K562 (cell line): ENCODE data around the gene CHD5. TPM values are rescaled to one million over a fixed set of nuclear protein-coding genes. Genes with fewer than 3 reads are reported as not detected.

Experiments
- BRD4 ChIP-seq: fragments of 200-600 bp; sonication (generic); IDR thresholded peaks from 2 replicates; pipeline ENCODE4 v1.6.1; 2017; ENCODE audit warnings: inconsistent platforms
- CBFA2T3 ChIP-seq: fragments of 450-650 bp; IDR thresholded peaks from 2 replicates; pipeline ENCODE4 v1.6.1; 2017
- GABPA ChIP-seq: fragments of 200-800 bp; sonication (Bioruptor generic); conservative IDR thresholded peaks from 2 replicates; pipeline ENCODE4 v1.6.1; 2016; ENCODE audit warnings: low read depth, missing genetic modification characterization, missing compliant biosample characterization
- KLF6 ChIP-seq: fragments of 250-450 bp; sonication (Bioruptor Pico); IDR thresholded peaks from 2 replicates; pipeline ENCODE4 v1.4.0; 2020; ENCODE audit warnings: mild to moderate bottlenecking, moderate library complexity, borderline replicate concordance
- MIER1 ChIP-seq: fragments of 450-650 bp; IDR thresholded peaks from 2 replicates; pipeline ENCODE4 v1.6.1; 2016; ENCODE audit warnings: antibody characterized with exemption, mild to moderate bottlenecking, low read depth
- PHTF2 ChIP-seq: fragments of 250-450 bp; sonication (Bioruptor Pico); IDR thresholded peaks from 2 replicates; pipeline ENCODE4 v1.5.0; 2021; ENCODE audit warnings: mild to moderate bottlenecking
- SMAD3 ChIP-seq: fragments of 450-650 bp; formaldehyde crosslinking; conservative IDR thresholded peaks from 2 replicates; pipeline ENCODE4 v1.4.0; 2020; ENCODE audit warnings: mild to moderate bottlenecking
- SMARCE1 ChIP-seq: fragments of 450-650 bp; IDR thresholded peaks from 2 replicates; pipeline ENCODE4 v1.7.1; 2016; ENCODE audit warnings: mild to moderate bottlenecking
- U2AF1 ChIP-seq: fragments of 200-400 bp; formaldehyde crosslinking; optimal IDR thresholded peaks from 2 replicates; pipeline ENCODE3; 2017; ENCODE audit warnings: mild to moderate bottlenecking, low read depth, low read length, moderate library complexity
- XRCC4 ChIP-seq: IDR thresholded peaks from one replicate; pipeline ENCODE4 v1.6.1; 2011; ENCODE audit not compliant: insufficient read depth, insufficient read length; ENCODE audit errors: extremely low read depth
- ZNF57 ChIP-seq: fragments of 450-650 bp; formaldehyde crosslinking; IDR thresholded peaks from 2 replicates; pipeline ENCODE4 v1.4.0; 2020; ENCODE audit warnings: mild to moderate bottlenecking, moderate library complexity
- ZNF668 ChIP-seq: fragments of 250-450 bp; sonication (Bioruptor Pico); IDR thresholded peaks from 2 replicates; pipeline ENCODE4 v1.8.0; 2022; ENCODE audit warnings: mild to moderate bottlenecking, inconsistent platforms
- polyA plus RNA-seq, 8 experiments: library from polyadenylated mRNA; depleted of rRNA in 4 of 8; stranded (reverse) in 5 of 8; unstranded in 3 of 8; fragments of >200 nt; fragmentation: Nextera tagmentation in 2 of 8; fragmentation: Illumina TruSeq in 1 of 8; extraction: Ambion mirVana in 2 of 8; extraction: Trizol in 1 of 8; gene quantifications; 2 replicates each; pipeline versions ENCODE4 v1.2.1 to v1.2.3, GENCODE V29; 2011 to 2014; ENCODE audit warnings: inconsistent platforms in 1 of 8, missing spikeins in 1 of 8
- total RNA-seq, 7 experiments: library from RNA; depleted of rRNA in 6 of 7; stranded (reverse); fragments of >200 nt in 6 of 7; fragmentation: Illumina TruSeq in 2 of 7; extraction: Trizol in 2 of 7; gene quantifications; 2 replicates each; pipeline versions ENCODE4 v1.2.1 to v1.2.3, GENCODE V29; 2011 to 2021; ENCODE audit warnings: low replicate concordance in 1 of 7
- TF ChIP-seq, protein P1 (sequence below): fragments of 450-650 bp; formaldehyde crosslinking; IDR thresholded peaks from 2 replicates; pipeline ENCODE4 v1.4.0; 2020; ENCODE audit warnings: mild to moderate bottlenecking, moderate library complexity
- TF ChIP-seq, protein P2 (sequence below): sonication (generic); formaldehyde crosslinking; IDR thresholded peaks from 2 replicates; pipeline ENCODE4 v1.8.0; 2022; ENCODE audit warnings: mild to moderate bottlenecking, missing genetic modification reagents
- TF ChIP-seq, protein P3 (sequence below): sonication (generic); formaldehyde crosslinking; IDR thresholded peaks from 2 replicates; pipeline ENCODE4 v1.8.1; 2023; ENCODE audit warnings: mild to moderate bottlenecking, missing genetic modification reagents
- TF ChIP-seq, protein P4 (sequence below): sonication (generic); formaldehyde crosslinking; IDR thresholded peaks from 2 replicates; pipeline ENCODE4 v1.8.0; 2022; ENCODE audit warnings: missing genetic modification reagents, mild to moderate bottlenecking, borderline replicate concordance
- TF ChIP-seq, protein P5 (sequence below), 2 experiments: IDR thresholded peaks; 2 replicates each; pipeline ENCODE4 v1.6.1; 2011; ENCODE audit warnings: borderline replicate concordance in 1 of 2, control low read depth in 1 of 2, low read depth in 1 of 2, low read length in 1 of 2, mild to moderate bottlenecking in 1 of 2, mixed read lengths in 1 of 2, moderate library complexity in 1 of 2; ENCODE audit not compliant: insufficient read depth in 1 of 2, insufficient read length in 1 of 2, poor library complexity in 1 of 2, severe bottlenecking in 1 of 2; ENCODE audit errors: extremely low read depth in 1 of 2
- TF ChIP-seq, protein P6 (sequence below): fragments of 450-650 bp; IDR thresholded peaks from 2 replicates; pipeline ENCODE4 v1.7.0; 2016; ENCODE audit warnings: borderline replicate concordance

The CHD5 gene
- total and polyA plus RNA-seq, 9 of the 15 experiments (the other 6 are each of a cell fraction or from before 2014, with no cell fraction given), result 0.03 to 0.52 (median 0.11) TPM; not detected in 2

DNA sequence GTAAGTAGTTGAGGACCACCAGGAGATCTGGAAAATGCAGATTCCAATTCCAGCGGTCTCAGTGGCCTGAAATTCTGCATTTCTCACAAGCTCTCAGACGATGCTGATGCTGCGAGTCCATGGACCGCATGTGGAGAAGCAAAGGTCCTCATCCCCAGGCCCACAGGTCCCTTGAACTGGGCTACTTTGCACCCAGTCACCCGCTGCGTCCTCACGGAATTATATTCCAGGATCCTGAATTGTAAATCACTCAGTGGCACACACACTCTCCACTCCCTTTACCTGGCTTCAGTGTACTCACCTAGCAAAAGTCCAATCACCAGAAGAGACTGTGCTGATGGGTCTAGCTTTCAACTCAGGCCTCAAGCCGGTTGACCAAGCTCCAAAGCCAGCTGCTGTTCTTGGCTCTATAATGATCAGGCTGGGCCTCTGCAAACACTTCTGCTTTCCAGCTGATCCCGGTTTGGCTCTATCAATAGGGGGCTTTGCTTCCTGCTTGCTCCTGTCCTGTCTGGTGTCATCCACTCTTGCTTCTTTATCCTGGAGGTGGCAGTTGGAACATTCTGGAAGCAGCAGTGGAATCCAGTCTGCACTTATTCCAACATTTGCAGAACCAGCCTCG is 20.2 kb upstream of the CHD5 start (continued):
- TF ChIP-seq, protein P1, sequence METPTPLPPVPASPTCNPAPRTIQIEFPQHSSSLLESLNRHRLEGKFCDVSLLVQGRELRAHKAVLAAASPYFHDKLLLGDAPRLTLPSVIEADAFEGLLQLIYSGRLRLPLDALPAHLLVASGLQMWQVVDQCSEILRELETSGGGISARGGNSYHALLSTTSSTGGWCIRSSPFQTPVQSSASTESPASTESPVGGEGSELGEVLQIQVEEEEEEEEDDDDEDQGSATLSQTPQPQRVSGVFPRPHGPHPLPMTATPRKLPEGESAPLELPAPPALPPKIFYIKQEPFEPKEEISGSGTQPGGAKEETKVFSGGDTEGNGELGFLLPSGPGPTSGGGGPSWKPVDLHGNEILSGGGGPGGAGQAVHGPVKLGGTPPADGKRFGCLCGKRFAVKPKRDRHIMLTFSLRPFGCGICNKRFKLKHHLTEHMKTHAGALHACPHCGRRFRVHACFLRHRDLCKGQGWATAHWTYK (CRISPR knock-in tag), result no peak
- TF ChIP-seq U2AF1, result no peak
- TF ChIP-seq, protein P2, sequence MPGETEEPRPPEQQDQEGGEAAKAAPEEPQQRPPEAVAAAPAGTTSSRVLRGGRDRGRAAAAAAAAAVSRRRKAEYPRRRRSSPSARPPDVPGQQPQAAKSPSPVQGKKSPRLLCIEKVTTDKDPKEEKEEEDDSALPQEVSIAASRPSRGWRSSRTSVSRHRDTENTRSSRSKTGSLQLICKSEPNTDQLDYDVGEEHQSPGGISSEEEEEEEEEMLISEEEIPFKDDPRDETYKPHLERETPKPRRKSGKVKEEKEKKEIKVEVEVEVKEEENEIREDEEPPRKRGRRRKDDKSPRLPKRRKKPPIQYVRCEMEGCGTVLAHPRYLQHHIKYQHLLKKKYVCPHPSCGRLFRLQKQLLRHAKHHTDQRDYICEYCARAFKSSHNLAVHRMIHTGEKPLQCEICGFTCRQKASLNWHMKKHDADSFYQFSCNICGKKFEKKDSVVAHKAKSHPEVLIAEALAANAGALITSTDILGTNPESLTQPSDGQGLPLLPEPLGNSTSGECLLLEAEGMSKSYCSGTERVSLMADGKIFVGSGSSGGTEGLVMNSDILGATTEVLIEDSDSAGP, result no peak
- TF ChIP-seq, protein P3, sequence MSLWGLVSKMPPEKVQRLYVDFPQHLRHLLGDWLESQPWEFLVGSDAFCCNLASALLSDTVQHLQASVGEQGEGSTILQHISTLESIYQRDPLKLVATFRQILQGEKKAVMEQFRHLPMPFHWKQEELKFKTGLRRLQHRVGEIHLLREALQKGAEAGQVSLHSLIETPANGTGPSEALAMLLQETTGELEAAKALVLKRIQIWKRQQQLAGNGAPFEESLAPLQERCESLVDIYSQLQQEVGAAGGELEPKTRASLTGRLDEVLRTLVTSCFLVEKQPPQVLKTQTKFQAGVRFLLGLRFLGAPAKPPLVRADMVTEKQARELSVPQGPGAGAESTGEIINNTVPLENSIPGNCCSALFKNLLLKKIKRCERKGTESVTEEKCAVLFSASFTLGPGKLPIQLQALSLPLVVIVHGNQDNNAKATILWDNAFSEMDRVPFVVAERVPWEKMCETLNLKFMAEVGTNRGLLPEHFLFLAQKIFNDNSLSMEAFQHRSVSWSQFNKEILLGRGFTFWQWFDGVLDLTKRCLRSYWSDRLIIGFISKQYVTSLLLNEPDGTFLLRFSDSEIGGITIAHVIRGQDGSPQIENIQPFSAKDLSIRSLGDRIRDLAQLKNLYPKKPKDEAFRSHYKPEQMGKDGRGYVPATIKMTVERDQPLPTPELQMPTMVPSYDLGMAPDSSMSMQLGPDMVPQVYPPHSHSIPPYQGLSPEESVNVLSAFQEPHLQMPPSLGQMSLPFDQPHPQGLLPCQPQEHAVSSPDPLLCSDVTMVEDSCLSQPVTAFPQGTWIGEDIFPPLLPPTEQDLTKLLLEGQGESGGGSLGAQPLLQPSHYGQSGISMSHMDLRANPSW (CRISPR knock-in tag), result no peak
- no peak for TF ChIP-seq CBFA2T3
- TF ChIP-seq ZNF668, result no peak
- TF ChIP-seq KLF6 (CRISPR knock-in tag), result 0 out of 2 replicates have a peak, but pooled peaks have one; percentile 29
- 0 out of 2 replicates have a peak, but pooled peaks have one; percentile 16 for TF ChIP-seq ZNF57
- TF ChIP-seq, protein P4, sequence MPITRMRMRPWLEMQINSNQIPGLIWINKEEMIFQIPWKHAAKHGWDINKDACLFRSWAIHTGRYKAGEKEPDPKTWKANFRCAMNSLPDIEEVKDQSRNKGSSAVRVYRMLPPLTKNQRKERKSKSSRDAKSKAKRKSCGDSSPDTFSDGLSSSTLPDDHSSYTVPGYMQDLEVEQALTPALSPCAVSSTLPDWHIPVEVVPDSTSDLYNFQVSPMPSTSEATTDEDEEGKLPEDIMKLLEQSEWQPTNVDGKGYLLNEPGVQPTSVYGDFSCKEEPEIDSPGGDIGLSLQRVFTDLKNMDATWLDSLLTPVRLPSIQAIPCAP (CRISPR knock-in tag), result no peak
- no peak for TF ChIP-seq XRCC4
- TF ChIP-seq SMARCE1, result peak; percentile 3; the same call in 1 of the 2 replicates
- TF ChIP-seq PHTF2 (CRISPR knock-in tag), result no peak
- no peak for TF ChIP-seq SMAD3 (CRISPR knock-in tag)
- no peak for TF ChIP-seq BRD4
- TF ChIP-seq MIER1, result peak; percentile 4; the same call in 1 of the 2 replicates
- TF ChIP-seq, protein P5, sequence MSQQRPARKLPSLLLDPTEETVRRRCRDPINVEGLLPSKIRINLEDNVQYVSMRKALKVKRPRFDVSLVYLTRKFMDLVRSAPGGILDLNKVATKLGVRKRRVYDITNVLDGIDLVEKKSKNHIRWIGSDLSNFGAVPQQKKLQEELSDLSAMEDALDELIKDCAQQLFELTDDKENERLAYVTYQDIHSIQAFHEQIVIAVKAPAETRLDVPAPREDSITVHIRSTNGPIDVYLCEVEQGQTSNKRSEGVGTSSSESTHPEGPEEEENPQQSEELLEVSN (IDR thresholded peaks at IDR 0.05; ENCODE audit: borderline replicate concordance in 1 of 2, extremely low read depth in 1 of 2, insufficient read depth in 1 of 2, insufficient read length in 1 of 2, low read depth in 1 of 2, low read length in 1 of 2, poor library complexity in 1 of 2, severe bottlenecking in 1 of 2), result no peak
- TF ChIP-seq, protein P6, sequence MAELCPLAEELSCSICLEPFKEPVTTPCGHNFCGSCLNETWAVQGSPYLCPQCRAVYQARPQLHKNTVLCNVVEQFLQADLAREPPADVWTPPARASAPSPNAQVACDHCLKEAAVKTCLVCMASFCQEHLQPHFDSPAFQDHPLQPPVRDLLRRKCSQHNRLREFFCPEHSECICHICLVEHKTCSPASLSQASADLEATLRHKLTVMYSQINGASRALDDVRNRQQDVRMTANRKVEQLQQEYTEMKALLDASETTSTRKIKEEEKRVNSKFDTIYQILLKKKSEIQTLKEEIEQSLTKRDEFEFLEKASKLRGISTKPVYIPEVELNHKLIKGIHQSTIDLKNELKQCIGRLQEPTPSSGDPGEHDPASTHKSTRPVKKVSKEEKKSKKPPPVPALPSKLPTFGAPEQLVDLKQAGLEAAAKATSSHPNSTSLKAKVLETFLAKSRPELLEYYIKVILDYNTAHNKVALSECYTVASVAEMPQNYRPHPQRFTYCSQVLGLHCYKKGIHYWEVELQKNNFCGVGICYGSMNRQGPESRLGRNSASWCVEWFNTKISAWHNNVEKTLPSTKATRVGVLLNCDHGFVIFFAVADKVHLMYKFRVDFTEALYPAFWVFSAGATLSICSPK, result no peak
- TF ChIP-seq GABPA (tag), result no peak
